Skeletal muscle satellite cell (primary cell): ENCODE results near the gene GLTPD2.

Experiments used
- H3K27me3 ChIP-seq: 2 replicates; pipeline ENCODE4 v1.7.0; 2013; ENCODE audit warnings: low read length; ENCODE audit not compliant: control insufficient read depth, insufficient read depth
- H3K36me3 ChIP-seq: 2 replicates; pipeline ENCODE4 v1.7.0; 2013; ENCODE audit warnings: mild to moderate bottlenecking, control low read depth, low read length; ENCODE audit not compliant: insufficient read depth
- H3K4me1 ChIP-seq: 2 replicates; pipeline ENCODE4 v1.7.0; 2013; ENCODE audit warnings: low read length; ENCODE audit not compliant: control insufficient read depth, insufficient read depth
- H3K4me2 ChIP-seq: 2 replicates; pipeline ENCODE4 v1.7.0; 2013; ENCODE audit warnings: mild to moderate bottlenecking, low read length
- H3K4me3 ChIP-seq: 2 replicates; pipeline ENCODE4 v1.7.0; 2013; ENCODE audit warnings: low read length
- H3K9ac ChIP-seq: 2 replicates; pipeline ENCODE4 v1.7.0; 2013; ENCODE audit warnings: mild to moderate bottlenecking, low read depth, low read length, moderate library complexity
- H3K9me3 ChIP-seq: replicated peaks from 2 replicates; pipeline ENCODE4 v1.7.0; 2013; ENCODE audit warnings: mild to moderate bottlenecking, control low read depth, low read length

Gene GLTPD2

GRCh38 chr17:4747847-4748246 lies 40.9 kb upstream of the GLTPD2 start:
- no peak overlapping the region for H3K4me3 ChIP-seq
- H3K9ac ChIP-seq: no peak overlapping the region
- H3K9me3 ChIP-seq: no peaks in the 10 kb centered on the region
- no peaks in the 10 kb centered on the region for H3K36me3 ChIP-seq
- H3K27me3 ChIP-seq: peaks cover 73% of the 10 kb centered on the region
- no peak overlapping the region for H3K4me2 ChIP-seq
- no peaks in the 10 kb centered on the region for H3K4me1 ChIP-seq

- peaks cover 68% of the 10 kb centered on the region for H3K27me3 ChIP-seq
- H3K9ac ChIP-seq: no peak overlapping the region
- no peak overlapping the region for H3K4me2 ChIP-seq
- H3K36me3 ChIP-seq: no peaks in the 10 kb centered on the region
- no peaks in the 10 kb centered on the region for H3K9me3 ChIP-seq
- no peaks in the 10 kb centered on the region for H3K4me1 ChIP-seq
- H3K4me3 ChIP-seq: no peak overlapping the region
Measured at GRCh38 chr17:4748686-4749085, 40.1 kb upstream of the GLTPD2 start.

GRCh38 chr17:4750606-4751005 lies 38.2 kb upstream of the GLTPD2 start:
- no peak overlapping the region for H3K9ac ChIP-seq
- H3K4me1 ChIP-seq: no peaks in the 10 kb centered on the region
- H3K4me2 ChIP-seq: no peak overlapping the region
- no peaks in the 10 kb centered on the region for H3K36me3 ChIP-seq
- no peak overlapping the region for H3K4me3 ChIP-seq
- no peaks in the 10 kb centered on the region for H3K9me3 ChIP-seq
- peaks cover 64% of the 10 kb centered on the region for H3K27me3 ChIP-seq

DNA sequence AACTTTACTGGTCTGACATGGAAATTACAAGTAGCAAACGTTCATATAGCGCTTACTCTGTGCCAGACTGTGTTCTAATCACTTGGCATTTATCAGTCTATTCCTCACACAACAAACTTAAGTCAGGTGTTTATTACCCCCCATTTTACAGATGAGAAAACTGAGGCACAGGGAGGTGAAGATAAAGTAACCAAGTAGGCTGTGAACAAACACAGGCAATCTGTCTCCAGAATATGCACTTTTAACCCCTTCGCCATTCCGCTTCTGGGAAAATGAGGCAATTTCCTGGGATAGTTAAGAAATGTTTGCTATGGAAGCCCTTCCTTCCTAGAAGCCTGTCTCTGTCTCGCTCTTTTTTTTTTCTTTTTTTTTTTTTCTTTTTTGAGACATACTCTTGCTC lies 36.8 kb upstream of the GLTPD2 start:
- no peak overlapping the region for H3K4me2 ChIP-seq
- no peaks in the 10 kb centered on the region for H3K36me3 ChIP-seq
- H3K4me3 ChIP-seq: no peak overlapping the region
- peaks cover 64% of the 10 kb centered on the region for H3K27me3 ChIP-seq
- H3K9ac ChIP-seq: no peak overlapping the region
- no peaks in the 10 kb centered on the region for H3K9me3 ChIP-seq
- H3K4me1 ChIP-seq: no peaks in the 10 kb centered on the region

DNA sequence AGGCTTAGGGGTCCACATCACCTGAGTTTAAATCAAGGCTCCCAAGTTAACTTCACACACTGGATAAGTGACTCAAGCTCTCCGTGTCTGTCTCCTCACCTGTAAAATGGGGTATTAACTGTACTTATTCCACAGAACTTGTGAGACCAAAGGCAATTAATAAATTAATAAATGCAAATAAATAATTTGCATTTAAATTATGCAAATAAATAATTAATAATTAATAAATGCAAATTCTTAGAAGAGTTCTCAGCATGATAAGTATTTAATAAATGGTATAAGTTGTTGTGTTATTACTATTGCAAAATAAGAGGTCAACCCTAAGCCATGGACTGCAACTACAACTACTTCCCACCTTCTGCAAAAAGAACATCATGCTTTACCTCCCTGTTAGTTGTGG lies 35.4 kb upstream of the GLTPD2 start:
- no peak overlapping the region for H3K4me2 ChIP-seq
- H3K4me3 ChIP-seq: no peak overlapping the region
- H3K9me3 ChIP-seq: no peaks in the 10 kb centered on the region
- no peak overlapping the region for H3K9ac ChIP-seq
- peaks cover 71% of the 10 kb centered on the region for H3K27me3 ChIP-seq
- H3K36me3 ChIP-seq: no peaks in the 10 kb centered on the region
- no peaks in the 10 kb centered on the region for H3K4me1 ChIP-seq

GRCh38 chr17:4759776-4760236 lies 29.0 kb upstream of the GLTPD2 start:
- Histone ChIP-seq H3K9ac (no peak overlapping the region), H3K9me3 (no peaks in the 10 kb centered on the region), H3K4me1 (no peaks in the 10 kb centered on the region), H3K4me3 (no peak overlapping the region), H3K36me3 (no peaks in the 10 kb centered on the region), H3K27me3 (peaks cover 52% of the 10 kb centered on the region), H3K4me2 (no peak overlapping the region)

GRCh38 chr17:4764595-4764994 lies 24.2 kb upstream of the GLTPD2 start:
- no peak overlapping the region for H3K9ac ChIP-seq
- peaks cover 5% of the 10 kb centered on the region for H3K4me1 ChIP-seq

GRCh38 chr17:4766201-4766600 lies 22.6 kb upstream of the GLTPD2 start:
- Histone ChIP-seq H3K4me3 (no peak overlapping the region), H3K36me3 (no peaks in the 10 kb centered on the region), H3K9ac (no peak overlapping the region), H3K4me2 (no peak overlapping the region), H3K4me1 (peaks cover 9% of the 10 kb centered on the region), H3K27me3 (peaks cover 19% of the 10 kb centered on the region), H3K9me3 (no peaks in the 10 kb centered on the region)

More at GRCh38 chr17:4764595-4764994, 24.2 kb upstream of the GLTPD2 start:
- Histone ChIP-seq H3K27me3 (peaks cover 25% of the 10 kb centered on the region), H3K4me3 (no peak overlapping the region), H3K9me3 (no peaks in the 10 kb centered on the region), H3K4me2 (no peak overlapping the region), H3K36me3 (no peaks in the 10 kb centered on the region)

GRCh38 chr17:4766723-4767122 lies 22.0 kb upstream of the GLTPD2 start:
- Histone ChIP-seq H3K27me3 (peaks cover 22% of the 10 kb centered on the region), H3K4me2 (no peak overlapping the region), H3K36me3 (no peaks in the 10 kb centered on the region), H3K9me3 (no peaks in the 10 kb centered on the region), H3K4me1 (peaks cover 9% of the 10 kb centered on the region), H3K4me3 (no peak overlapping the region), H3K9ac (no peak overlapping the region)

DNA sequence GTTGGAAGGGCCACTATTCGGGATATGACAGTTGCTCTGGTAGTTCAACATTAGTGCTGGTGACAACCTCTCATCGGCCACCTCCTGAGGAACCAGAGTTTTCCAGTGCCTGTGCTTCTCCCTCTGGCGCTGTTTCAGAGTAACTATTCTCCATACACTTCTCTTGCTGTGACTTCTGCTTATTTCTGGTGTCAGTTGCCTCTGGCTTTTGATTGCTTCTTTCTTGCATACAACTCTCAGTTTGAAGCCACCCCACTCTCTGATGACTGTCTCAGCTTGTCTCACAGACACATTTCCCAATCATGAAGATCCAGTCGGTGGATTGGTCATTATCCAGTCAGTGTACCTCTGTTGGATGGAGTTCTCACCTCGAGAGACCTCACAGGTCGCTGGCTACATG lies 20.5 kb upstream of the GLTPD2 start:
- Histone ChIP-seq H3K4me1 (peaks cover 16% of the 10 kb centered on the region), H3K9ac (no peak overlapping the region)

DNA sequence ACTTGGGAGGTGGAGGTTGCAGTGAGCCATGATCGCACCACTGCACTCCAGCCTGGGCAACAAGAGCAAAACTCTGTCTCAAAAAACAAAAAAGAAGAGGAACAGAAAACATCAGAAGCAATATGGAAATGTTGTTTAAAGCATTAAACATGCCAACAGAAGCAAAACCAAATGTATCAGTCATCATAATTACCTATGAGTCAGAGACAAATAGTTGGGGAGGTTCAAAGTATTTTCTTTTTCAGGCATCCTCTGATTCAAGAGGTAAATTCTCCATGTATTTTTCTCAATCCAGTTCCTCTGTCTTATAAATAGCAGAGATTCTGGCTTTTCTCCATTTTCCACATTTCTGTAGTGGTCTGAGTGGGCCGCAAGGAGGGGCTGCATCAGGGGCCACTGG lies 19.1 kb upstream of the GLTPD2 start:
- Histone ChIP-seq H3K36me3 (no peaks in the 10 kb centered on the region), H3K4me2 (no peak overlapping the region), H3K4me3 (no peak overlapping the region), H3K9me3 (no peaks in the 10 kb centered on the region), H3K9ac (no peak overlapping the region), H3K4me1 (peaks cover 16% of the 10 kb centered on the region), H3K27me3 (peaks cover 31% of the 10 kb centered on the region)

More for the DNA sequence above, 20.5 kb upstream of the GLTPD2 start:
- Histone ChIP-seq H3K27me3 (peaks cover 32% of the 10 kb centered on the region), H3K4me2 (no peak overlapping the region), H3K4me3 (no peak overlapping the region), H3K9me3 (no peaks in the 10 kb centered on the region), H3K36me3 (no peaks in the 10 kb centered on the region)

DNA sequence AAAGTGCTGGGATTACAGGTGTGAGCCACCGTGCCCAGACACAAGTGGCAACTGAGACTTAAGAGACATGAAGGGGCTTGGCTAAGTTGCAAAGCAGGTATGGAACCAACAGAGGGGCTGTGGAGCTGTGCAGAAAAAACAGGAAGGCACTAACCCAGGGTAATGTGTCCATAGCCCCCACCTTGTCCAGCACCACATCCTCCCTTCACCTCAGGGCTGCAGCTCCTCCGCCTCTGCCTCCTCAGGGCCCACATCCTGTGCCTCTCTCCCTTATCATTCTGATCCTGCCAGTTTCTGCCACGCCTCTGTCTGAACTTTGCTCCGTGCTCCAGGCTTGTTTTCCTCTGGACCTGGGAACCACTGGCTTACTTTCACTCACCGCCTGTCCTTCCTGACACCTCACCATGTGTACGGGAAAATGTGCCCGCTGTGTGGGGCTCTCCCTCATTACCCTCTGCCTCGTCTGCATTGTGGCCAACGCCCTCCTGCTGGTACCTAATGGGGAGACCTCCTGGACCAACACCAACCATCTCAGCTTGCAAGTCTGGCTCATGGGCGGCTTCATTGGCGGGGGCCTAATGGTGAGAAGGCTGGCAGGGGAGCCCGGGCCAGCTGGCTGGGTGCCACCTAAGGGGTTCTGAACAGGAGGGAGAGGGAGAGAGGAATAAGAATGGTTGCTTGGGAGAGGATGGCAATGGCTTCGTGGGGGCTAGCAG lies 17.1 kb upstream of the GLTPD2 start, which contains the start of gene TM4SF5:
Gene TM4SF5, plus strand, starts transcription at position 368 of the 716 bp plus-strand sequence. Its CDS starts 37 bp downstream, at position 405.
- Histone ChIP-seq H3K4me2 (no peak within 1 kb of the TSS), H3K9me3 (no peaks in the 10 kb centered on the region), H3K4me1 (peaks cover 16% of the 10 kb centered on the region), H3K9ac (no peak within 1 kb of the TSS), H3K27me3 (peaks cover 25% of the 10 kb centered on the region), H3K36me3 (no peaks in the 10 kb centered on the region), H3K4me3 (no peak within 1 kb of the TSS)
